ENCODE results near the gene SUN1. TPM values are rescaled to one million over a fixed set of nuclear protein-coding genes. Genes with fewer than 3 reads are reported as not detected.

The SUN1 gene
- total and polyA plus RNA-seq, 2 experiments from 2014 or later: 63.3 to 145 TPM

- Histone ChIP-seq H3K79me2 (replicated peaks; ENCODE audit: insufficient read depth) (no peaks in the 10 kb centered on the region), H2AFZ (no peak overlapping the region), H3F3A (replicated peaks; ENCODE audit: low read depth) (no peaks in the 10 kb centered on the region), H3K4me1 (ENCODE audit: insufficient read depth) (no peaks in the 10 kb centered on the region), H3K9me2 (ENCODE audit: insufficient read depth) (no peaks in the 10 kb centered on the region), H3K27me3 (ENCODE audit: insufficient read depth) (no peaks in the 10 kb centered on the region), H3K27ac (ENCODE audit: low read depth) (no peak overlapping the region), H3K4me3 (no peak overlapping the region), H3K4me2 (no peak overlapping the region), H4K20me1 (replicated peaks; ENCODE audit: insufficient read depth) (no peaks in the 10 kb centered on the region), H3K36me3 (ENCODE audit: insufficient read depth) (no peaks in the 10 kb centered on the region)
- ATAC-seq: no peak
- no peak for TF ChIP-seq ZNF114 (CRISPR knock-in tag; IDR thresholded peaks at IDR 0.05)
- TF ChIP-seq EZH2 (IDR thresholded peaks at IDR 0.05; ENCODE audit: low read depth, unreplicated experiment): no peak
- TF ChIP-seq ZNF462 (CRISPR knock-in tag; IDR thresholded peaks at IDR 0.05): no peak
- TF ChIP-seq REST (IDR thresholded peaks at IDR 0.05; ENCODE audit: unreplicated experiment): no peak
- TF ChIP-seq NANOG (IDR thresholded peaks at IDR 0.05; ENCODE audit: borderline replicate concordance): no peak
- TF ChIP-seq POLR2AphosphoS5 (IDR thresholded peaks at IDR 0.05; ENCODE audit: low read depth): no peak
- no peak for TF ChIP-seq STAT1 (IDR thresholded peaks at IDR 0.05; ENCODE audit: unreplicated experiment)
- no peak for TF ChIP-seq JUNB (IDR thresholded peaks at IDR 0.05; ENCODE audit: unreplicated experiment)
- no peak for TF ChIP-seq CTCF (conservative IDR thresholded peaks at IDR 0.05; ENCODE audit: low read depth in 2 of 2)
- no peak for TF ChIP-seq EZH2phosphoT487 (IDR thresholded peaks at IDR 0.05; ENCODE audit: unreplicated experiment)
- no peak for TF ChIP-seq CREB1 (CRISPR knock-in tag; IDR thresholded peaks at IDR 0.05; ENCODE audit: low read depth)
- no peak for TF ChIP-seq ETS1 (IDR thresholded peaks at IDR 0.05)
- Mint-ChIP-seq H3K27ac (no peak overlapping the region), H3K4me3 (no peak overlapping the region), H3K36me3 (ENCODE audit: low read depth) (no peaks in the 10 kb centered on the region), H3K9me3 (no peaks in the 10 kb centered on the region), H3K27me3 (ENCODE audit: insufficient read depth, low read depth, poor library complexity) (peaks cover 3% of the 10 kb centered on the region), H3K4me1 (no peaks in the 10 kb centered on the region; the same call in 1 of the 3 replicates)
- DNase-seq (ENCODE audit: low spot score): no peak
Observed at GRCh38 chr7:922334-923107, 90.2 kb downstream of the SUN1 start.

Measured in GM23338 (cell line).